ENCODE measurements around the gene CLCN5.
"Not testable (repeated sequence)": the region's sequence is repeated elsewhere in the genome, so short reads cannot be mapped to it uniquely, and the experiment has no call there.

Gene CLCN5

DNA sequence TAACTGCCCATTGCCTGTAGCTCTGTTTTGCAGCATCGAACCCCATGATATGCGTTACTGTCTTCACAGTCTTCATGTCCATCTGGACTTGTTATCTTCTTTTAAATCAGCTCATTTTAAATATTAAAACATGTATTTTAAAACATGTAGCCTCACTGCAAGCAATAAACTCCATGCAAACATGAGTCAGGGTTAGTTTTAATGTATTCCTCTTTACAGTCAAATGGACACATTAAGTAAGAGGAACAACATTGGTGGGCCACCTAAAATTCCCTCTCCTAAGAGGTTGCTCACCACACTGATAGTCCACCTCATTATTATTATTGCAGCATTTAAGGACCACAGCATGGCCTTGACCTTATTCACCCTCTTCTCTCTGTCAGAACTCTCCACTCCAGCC, 74.1 kb downstream of the CLCN5 start:
- no peak overlapping the region for H3K4me3 ChIP-seq (ENCODE audit: low read depth, low read length)
- no peak for DNase-seq (ENCODE audit: low read depth)
- in situ Hi-C loops (cut with HindIII; ENCODE audit: low sequenced_read_pairs) = no loop called here
- TF ChIP-seq, protein P1, sequence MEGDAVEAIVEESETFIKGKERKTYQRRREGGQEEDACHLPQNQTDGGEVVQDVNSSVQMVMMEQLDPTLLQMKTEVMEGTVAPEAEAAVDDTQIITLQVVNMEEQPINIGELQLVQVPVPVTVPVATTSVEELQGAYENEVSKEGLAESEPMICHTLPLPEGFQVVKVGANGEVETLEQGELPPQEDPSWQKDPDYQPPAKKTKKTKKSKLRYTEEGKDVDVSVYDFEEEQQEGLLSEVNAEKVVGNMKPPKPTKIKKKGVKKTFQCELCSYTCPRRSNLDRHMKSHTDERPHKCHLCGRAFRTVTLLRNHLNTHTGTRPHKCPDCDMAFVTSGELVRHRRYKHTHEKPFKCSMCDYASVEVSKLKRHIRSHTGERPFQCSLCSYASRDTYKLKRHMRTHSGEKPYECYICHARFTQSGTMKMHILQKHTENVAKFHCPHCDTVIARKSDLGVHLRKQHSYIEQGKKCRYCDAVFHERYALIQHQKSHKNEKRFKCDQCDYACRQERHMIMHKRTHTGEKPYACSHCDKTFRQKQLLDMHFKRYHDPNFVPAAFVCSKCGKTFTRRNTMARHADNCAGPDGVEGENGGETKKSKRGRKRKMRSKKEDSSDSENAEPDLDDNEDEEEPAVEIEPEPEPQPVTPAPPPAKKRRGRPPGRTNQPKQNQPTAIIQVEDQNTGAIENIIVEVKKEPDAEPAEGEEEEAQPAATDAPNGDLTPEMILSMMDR (IDR thresholded peaks at IDR 0.05; ENCODE audit: low read depth, low read length, missing control alignments) = no peak

DNA sequence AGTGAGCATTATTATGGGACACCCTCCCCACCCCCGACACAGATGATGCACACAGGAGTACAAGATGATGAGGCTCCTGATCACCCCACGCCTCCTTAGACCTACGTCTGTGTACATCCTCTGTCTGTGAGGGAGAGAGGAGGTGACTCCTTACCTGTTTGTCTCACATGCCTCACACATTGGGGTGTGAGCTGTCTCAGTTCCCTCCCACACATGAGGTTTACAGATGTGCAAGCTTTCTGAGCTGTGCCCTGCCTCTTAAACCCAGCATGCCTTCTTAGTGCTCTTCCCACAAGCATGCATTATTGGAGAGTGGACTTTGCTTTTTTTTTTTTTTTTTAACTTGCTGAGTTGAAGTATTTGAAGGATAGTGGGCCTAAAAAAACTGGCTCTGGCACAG, 76.7 kb downstream of the CLCN5 start:
- in situ Hi-C loops (cut with HindIII; ENCODE audit: low sequenced_read_pairs) = no loop called here
- H3K4me3 ChIP-seq (ENCODE audit: low read depth, low read length) = no peak overlapping the region
- TF ChIP-seq, protein P1 (IDR thresholded peaks at IDR 0.05; ENCODE audit: low read depth, low read length, missing control alignments) = no peak
- DNase-seq (ENCODE audit: low read depth) = no peak

DNA sequence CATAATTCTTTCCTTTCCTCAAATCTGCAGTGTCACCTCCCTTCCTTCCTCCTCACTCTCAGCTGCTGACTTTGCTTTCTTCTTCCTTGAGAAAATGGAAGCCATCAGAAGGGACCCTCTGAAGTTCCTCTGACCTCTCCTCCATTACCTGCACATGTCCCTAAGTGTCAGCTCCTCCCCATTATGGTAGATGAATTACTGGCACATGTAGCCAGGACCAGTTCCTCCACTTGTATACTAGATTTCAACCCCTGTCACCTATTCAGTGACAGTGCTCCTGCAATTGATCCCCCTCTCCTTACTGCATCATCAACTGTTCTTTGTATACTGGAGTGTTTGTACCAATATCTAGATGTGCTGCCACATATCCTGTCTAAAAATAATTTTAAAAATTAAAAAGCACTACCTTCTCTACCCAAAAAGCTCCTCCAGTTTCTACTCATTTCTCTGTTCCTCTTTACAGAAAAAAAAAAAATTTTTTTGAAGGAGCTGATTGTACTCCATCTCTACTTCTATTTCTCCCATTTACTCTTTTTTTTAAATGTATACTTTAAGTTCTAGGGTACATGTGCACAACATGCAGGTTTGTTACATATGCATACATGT, 78.6 kb downstream of the CLCN5 start:
- TF ChIP-seq, protein P1 (IDR thresholded peaks at IDR 0.05; ENCODE audit: low read depth, low read length, missing control alignments) = no peak
- no peak for DNase-seq (ENCODE audit: low read depth)
- H3K4me3 ChIP-seq (ENCODE audit: low read depth, low read length) = no peak overlapping the region
- in situ Hi-C loops (cut with HindIII; ENCODE audit: low sequenced_read_pairs) = no loop called here

DNA sequence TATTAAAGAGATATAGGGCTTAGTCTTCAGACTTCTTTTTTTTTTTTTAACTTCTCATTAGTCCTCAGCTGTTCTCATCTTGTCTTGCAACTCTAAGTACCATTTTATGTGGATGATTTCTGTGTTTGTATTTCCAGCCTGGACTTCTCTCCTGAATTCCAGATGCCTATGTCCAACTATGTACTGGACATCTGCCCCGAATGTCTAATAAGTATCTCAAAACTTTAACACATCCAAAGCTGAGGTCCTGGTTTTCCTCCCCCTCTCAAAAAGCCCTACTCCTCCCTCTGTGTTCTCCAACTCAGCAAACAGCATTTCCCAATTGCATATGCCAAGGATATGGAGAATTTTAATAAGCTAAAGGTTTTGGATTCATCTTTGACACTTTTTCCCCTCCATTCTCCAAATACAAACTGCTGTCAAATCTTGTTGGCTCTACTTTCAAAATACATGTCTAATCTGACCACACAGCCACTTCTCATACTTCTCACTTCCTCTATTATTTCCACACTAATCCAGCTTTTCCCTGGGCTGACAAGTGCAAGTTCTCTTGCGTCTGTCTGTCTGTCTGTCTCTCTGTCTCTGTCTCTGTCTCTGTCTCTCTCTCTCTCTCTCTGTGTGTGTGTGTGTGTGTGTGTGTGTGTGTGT, 79.8 kb downstream of the CLCN5 start:
- no peak for DNase-seq (ENCODE audit: low read depth)
- no peak overlapping the region for H3K4me3 ChIP-seq (ENCODE audit: low read depth, low read length)
- TF ChIP-seq, protein P1 (IDR thresholded peaks at IDR 0.05; ENCODE audit: low read depth, low read length, missing control alignments) = no peak
- in situ Hi-C loops (cut with HindIII; ENCODE audit: low sequenced_read_pairs) = no loop called here

DNA sequence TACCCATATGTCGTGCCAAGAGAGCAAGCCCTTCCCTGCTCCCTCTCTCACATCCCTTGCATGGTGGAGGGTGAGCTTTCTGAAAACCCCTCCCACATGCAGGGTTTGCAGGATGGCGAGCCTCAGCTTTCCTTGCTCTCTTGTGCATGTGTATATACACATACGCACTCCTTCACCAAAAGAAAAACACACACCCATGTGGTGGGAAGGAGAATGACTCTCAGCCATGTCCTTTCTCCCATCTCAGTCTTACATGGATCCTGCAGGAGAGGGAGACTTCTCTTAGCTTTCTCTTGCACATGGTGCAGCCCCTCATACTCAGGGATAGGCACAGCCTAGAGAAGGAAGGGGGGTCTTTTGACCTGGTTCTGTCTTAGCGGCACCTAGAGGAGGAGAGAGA, 81.1 kb downstream of the CLCN5 start:
- in situ Hi-C loops (cut with HindIII; ENCODE audit: low sequenced_read_pairs) = no loop called here

DNA sequence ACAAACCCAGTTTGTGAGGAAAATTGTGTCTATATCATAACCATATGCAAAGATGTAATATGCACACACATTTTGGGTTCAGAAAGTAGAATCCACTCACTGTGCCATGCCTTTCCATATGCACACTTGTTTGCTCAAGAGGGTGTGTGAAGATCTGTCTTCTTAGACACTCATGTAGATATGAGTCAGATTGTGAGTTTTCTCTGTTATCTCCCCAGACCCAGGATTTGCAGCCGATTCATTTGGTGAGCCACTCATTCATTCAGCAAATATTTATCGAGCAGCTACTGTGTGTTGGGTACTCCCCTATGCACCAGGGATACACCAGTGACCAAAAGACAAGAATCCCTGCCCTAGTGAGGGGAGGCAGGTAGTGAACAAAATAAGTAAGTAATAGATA, 81.5 kb downstream of the CLCN5 start:
- no peak overlapping the region for H3K4me3 ChIP-seq (ENCODE audit: low read depth, low read length)
- TF ChIP-seq, protein P1 (IDR thresholded peaks at IDR 0.05; ENCODE audit: low read depth, low read length, missing control alignments) = no peak
- DNase-seq (ENCODE audit: low read depth) = no peak
- in situ Hi-C loops (cut with HindIII; ENCODE audit: low sequenced_read_pairs) = no loop called here

More for the DNA sequence above, 81.1 kb downstream of the CLCN5 start:
- DNase-seq (ENCODE audit: low read depth) = no peak
- H3K4me3 ChIP-seq (ENCODE audit: low read depth, low read length) = no peak overlapping the region
- TF ChIP-seq, protein P1 (IDR thresholded peaks at IDR 0.05; ENCODE audit: low read depth, low read length, missing control alignments) = no peak

DNA sequence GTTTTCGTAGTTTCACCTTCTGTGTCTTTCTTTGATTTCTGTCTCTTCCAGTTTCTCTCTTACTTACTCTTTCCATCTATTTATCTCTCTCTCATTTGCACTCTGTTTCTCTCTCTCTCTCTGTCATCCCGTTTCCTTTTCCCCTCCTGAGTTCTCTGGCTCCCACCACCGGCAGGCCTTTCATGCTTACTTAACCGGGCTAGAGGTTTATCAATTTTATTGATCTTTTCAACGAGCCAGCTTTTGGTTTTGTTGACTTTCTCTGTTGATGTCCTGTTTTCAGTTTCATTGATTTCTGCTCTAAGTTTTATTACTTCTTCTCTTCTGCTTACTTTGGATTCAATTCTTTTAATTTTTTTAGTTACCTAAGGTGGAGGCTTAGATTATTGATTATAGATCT, 103.2 kb downstream of the CLCN5 start:
- in situ Hi-C loops (cut with HindIII; ENCODE audit: low sequenced_read_pairs); H3K4me3 ChIP-seq (ENCODE audit: low read depth, low read length); DNase-seq (ENCODE audit: low read depth): not testable (repeated sequence)

Data from astrocyte of the cerebellum (primary cell).